OCI-LY3 (cell line): Measurements from ENCODE around the gene CMTM3.

ENCODE experiments used
- H2AFZ ChIP-seq: fragments of 200-600, 300-600 bp; shearing (Covaris generic); 2 replicates; pipeline ENCODE4 v1.6.0; 2014; ENCODE audit warnings: antibody characterized with exemption, low read depth, low read length
- H3K27ac ChIP-seq: fragments of 200-600, 300-600 bp; sonication (generic); 2 replicates; pipeline ENCODE4 v1.5.1; 2014; ENCODE audit warnings: mild to moderate bottlenecking, low read length, moderate library complexity, mixed read lengths
- H3K27me3 ChIP-seq: fragments of 200-600, 300-600 bp; sonication (generic); 2 replicates; pipeline ENCODE4 v1.6.1; 2014; ENCODE audit warnings: low read depth, low read length, mixed read lengths
- H3K36me3 ChIP-seq: fragments of 200-600, 300-600 bp; sonication (generic); replicated peaks from 2 replicates; pipeline ENCODE3; 2014; ENCODE audit warnings: low read depth, low read length, mixed read lengths
- H3K4me1 ChIP-seq: fragments of 300-600, 200-600 bp; sonication (generic); 2 replicates; pipeline ENCODE4 v1.6.1; 2014; ENCODE audit warnings: low read length, mixed read lengths
- H3K4me2 ChIP-seq: fragments of 200-600, 300-600 bp; sonication (generic); 2 replicates; pipeline ENCODE4 v1.6.1; 2014; ENCODE audit warnings: low read length, mixed read lengths
- H3K4me3 ChIP-seq: fragments of 300-600, 200-600 bp; sonication (generic); 2 replicates; pipeline ENCODE4 v1.5.1; 2014; ENCODE audit warnings: antibody characterized with exemption, mild to moderate bottlenecking, low read length, moderate library complexity
- H3K79me2 ChIP-seq: fragments of 300-600, 200-600 bp; shearing (Covaris generic); 2 replicates; pipeline ENCODE4 v1.6.1; 2014; ENCODE audit warnings: mild to moderate bottlenecking, low read length, mixed read lengths
- H3K9ac ChIP-seq: fragments of 300-600, 200-600 bp; shearing (Covaris generic); 2 replicates; pipeline ENCODE4 v1.6.0; 2014; ENCODE audit warnings: mild to moderate bottlenecking, low read length, moderate library complexity
- H3K9me3 ChIP-seq: fragments of 200-600, 300-600 bp; shearing (Covaris generic); 2 replicates; pipeline ENCODE4 v1.6.1; 2014; ENCODE audit warnings: low read length, mixed read lengths; ENCODE audit not compliant: insufficient read depth
- H4K20me1 ChIP-seq: fragments of 200-600, 300-600 bp; sonication (generic); 2 replicates; pipeline ENCODE4 v1.6.1; 2016; ENCODE audit warnings: low read length, mixed read lengths; ENCODE audit not compliant: insufficient read depth
- CTCF ChIP-seq: fragments of 200-600, 300-600 bp; sonication (generic); IDR thresholded peaks from 2 replicates; pipeline ENCODE4 v1.5.1; 2014; ENCODE audit warnings: antibody characterized with exemption, low read length, low read depth
- EZH2phosphoT487 ChIP-seq: fragments of 200-600 bp; shearing (Covaris generic); IDR thresholded peaks from 2 replicates; pipeline ENCODE4 v1.6.1; 2018; ENCODE audit warnings: antibody characterized with exemption, mixed run types, low read depth

Gene CMTM3

GRCh38 chr16:66585481-66586239 is 18.8 kb upstream of the CMTM3 start:
- TF ChIP-seq EZH2phosphoT487 (no peak), CTCF (no peak)
- no peaks in the 10 kb centered on the region for H3K9me3 ChIP-seq
- peaks cover 22% of the 10 kb centered on the region for H3K4me1 ChIP-seq
- no peak overlapping the region for H3K27ac ChIP-seq
- H3K4me2 ChIP-seq, result no peak overlapping the region
- no peaks in the 10 kb centered on the region for H3K79me2 ChIP-seq
- no peaks in the 10 kb centered on the region for H3K36me3 ChIP-seq
- no peaks in the 10 kb centered on the region for H4K20me1 ChIP-seq
- H2AFZ ChIP-seq, result no peak overlapping the region
- no peak overlapping the region for H3K9ac ChIP-seq
- H3K27me3 ChIP-seq, result peaks cover 3% of the 10 kb centered on the region
- H3K4me3 ChIP-seq, result no peak overlapping the region

- no peak overlapping the region for H3K27ac ChIP-seq
- H2AFZ ChIP-seq, result peak overlapping the region; percentile 70
- H3K9ac ChIP-seq, result no peak overlapping the region
- no peaks in the 10 kb centered on the region for H3K9me3 ChIP-seq
- peaks cover 27% of the 10 kb centered on the region for H3K4me1 ChIP-seq
- peak overlapping the region; percentile 31 for H3K4me2 ChIP-seq
- H3K79me2 ChIP-seq, result no peaks in the 10 kb centered on the region
- H3K4me3 ChIP-seq, result no peak overlapping the region
- H3K27me3 ChIP-seq, result peaks cover 7% of the 10 kb centered on the region
- no peaks in the 10 kb centered on the region for H3K36me3 ChIP-seq
- TF ChIP-seq CTCF, result no peak
- H4K20me1 ChIP-seq, result no peaks in the 10 kb centered on the region
Measured at GRCh38 chr16:66587881-66588600, 16.5 kb upstream of the CMTM3 start.

GRCh38 chr16:66588981-66589713 is 15.4 kb upstream of the CMTM3 start:
- Histone ChIP-seq H3K79me2 (no peaks in the 10 kb centered on the region), H3K27ac (no peak overlapping the region), H3K36me3 (no peaks in the 10 kb centered on the region), H3K4me1 (peaks cover 29% of the 10 kb centered on the region), H3K9me3 (peaks cover 4% of the 10 kb centered on the region; the same call in 1 of the 2 replicates), H3K27me3 (peaks cover 14% of the 10 kb centered on the region), H4K20me1 (no peaks in the 10 kb centered on the region), H3K9ac (peak overlapping the region; percentile 57; the same call in 1 of the 2 replicates), H2AFZ (peak overlapping the region; percentile 75; the same call in 1 of the 2 replicates), H3K4me2 (peak overlapping the region; percentile 65), H3K4me3 (no peak overlapping the region)
- TF ChIP-seq EZH2phosphoT487 (no peak), CTCF (peak; percentile 95)

GRCh38 chr16:66590322-66590721 is 14.2 kb upstream of the CMTM3 start:
- Histone ChIP-seq H3K79me2 (no peaks in the 10 kb centered on the region), H3K27me3 (peaks cover 16% of the 10 kb centered on the region), H3K4me3 (peak overlapping the region; percentile 72), H3K9ac (peak overlapping the region; percentile 57), H3K27ac (peak overlapping the region; percentile 1; the same call in 1 of the 2 replicates), H4K20me1 (no peaks in the 10 kb centered on the region), H2AFZ (0 out of 2 replicates have a peak overlapping the region, but pooled peaks have one; percentile 23), H3K9me3 (peaks cover 4% of the 10 kb centered on the region; the same call in 1 of the 2 replicates), H3K4me1 (peaks cover 41% of the 10 kb centered on the region), H3K4me2 (peak overlapping the region; percentile 65), H3K36me3 (no peaks in the 10 kb centered on the region)
- no peak for TF ChIP-seq CTCF
- no peak for TF ChIP-seq EZH2phosphoT487
